Suprapubic skin (tissue), 3 donors: ENCODE results near the gene GNPAT.

Experiments
- EP300 ChIP-seq: sonication (generic); formaldehyde crosslinking; IDR thresholded peaks from one replicate; pipeline ENCODE4 v1.6.1; 2017; ENCODE audit warnings: antibody characterized with exemption
- POLR2A ChIP-seq, 2 donors: fragments of 450-650 bp; IDR thresholded peaks; one replicate each; pipeline ENCODE4 v1.6.1; 2017; ENCODE audit warnings: antibody characterized with exemption in 2 of 2, mild to moderate bottlenecking in 2 of 2, moderate library complexity in 2 of 2
- TF ChIP-seq, protein P1 (sequence below), 2 donors: fragments of 200-600 bp in 1 of 2; fragments of 450-650 bp in 1 of 2; sonication (generic) in 1 of 2; IDR thresholded peaks; one replicate each; pipeline ENCODE4 v1.5.1; 2016 to 2019; ENCODE audit warnings: antibody characterized with exemption in 2 of 2, mild to moderate bottlenecking in 1 of 2, moderate library complexity in 1 of 2

DNA sequence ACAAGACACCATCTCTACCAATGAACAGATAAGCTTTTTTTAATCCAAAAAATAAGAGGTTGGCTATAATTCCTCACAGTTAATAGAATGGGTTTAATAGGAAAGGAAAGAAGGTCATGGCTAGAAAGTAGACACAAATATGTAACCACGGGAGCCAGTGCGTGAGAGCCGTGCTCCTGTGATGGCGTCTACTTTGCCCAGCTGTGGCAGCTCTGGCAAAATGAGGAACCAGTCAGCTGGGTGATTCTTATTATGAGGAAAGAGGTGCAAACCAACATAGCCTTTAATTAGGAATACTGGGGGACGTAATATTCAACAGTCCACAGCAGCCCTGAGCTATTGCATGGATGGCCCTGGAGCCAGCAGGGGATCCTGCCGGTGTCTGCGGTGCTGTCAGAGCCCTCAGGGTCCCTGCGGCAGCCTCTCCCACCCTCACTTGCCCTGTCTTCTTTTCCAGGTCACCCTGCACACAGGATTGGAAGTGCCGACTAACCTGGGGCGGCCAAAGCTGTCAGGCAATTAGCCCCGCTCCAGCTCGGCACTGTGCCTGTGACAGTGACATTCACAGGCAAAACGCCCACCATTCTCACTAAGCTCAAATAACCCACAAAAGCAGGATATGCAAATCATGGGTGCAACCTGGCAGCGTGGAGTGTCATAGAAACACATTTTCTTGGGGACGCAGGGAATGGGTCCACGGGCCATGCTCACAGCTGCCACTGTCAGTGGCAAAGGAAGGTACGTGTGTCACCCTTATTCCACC lies 25.9 kb upstream of the GNPAT start:
- no peak for TF ChIP-seq EP300
- TF ChIP-seq, protein P1, sequence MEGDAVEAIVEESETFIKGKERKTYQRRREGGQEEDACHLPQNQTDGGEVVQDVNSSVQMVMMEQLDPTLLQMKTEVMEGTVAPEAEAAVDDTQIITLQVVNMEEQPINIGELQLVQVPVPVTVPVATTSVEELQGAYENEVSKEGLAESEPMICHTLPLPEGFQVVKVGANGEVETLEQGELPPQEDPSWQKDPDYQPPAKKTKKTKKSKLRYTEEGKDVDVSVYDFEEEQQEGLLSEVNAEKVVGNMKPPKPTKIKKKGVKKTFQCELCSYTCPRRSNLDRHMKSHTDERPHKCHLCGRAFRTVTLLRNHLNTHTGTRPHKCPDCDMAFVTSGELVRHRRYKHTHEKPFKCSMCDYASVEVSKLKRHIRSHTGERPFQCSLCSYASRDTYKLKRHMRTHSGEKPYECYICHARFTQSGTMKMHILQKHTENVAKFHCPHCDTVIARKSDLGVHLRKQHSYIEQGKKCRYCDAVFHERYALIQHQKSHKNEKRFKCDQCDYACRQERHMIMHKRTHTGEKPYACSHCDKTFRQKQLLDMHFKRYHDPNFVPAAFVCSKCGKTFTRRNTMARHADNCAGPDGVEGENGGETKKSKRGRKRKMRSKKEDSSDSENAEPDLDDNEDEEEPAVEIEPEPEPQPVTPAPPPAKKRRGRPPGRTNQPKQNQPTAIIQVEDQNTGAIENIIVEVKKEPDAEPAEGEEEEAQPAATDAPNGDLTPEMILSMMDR (IDR thresholded peaks at IDR 0.05): no peak
- no peak for TF ChIP-seq POLR2A (IDR thresholded peaks at IDR 0.05)
